Measurements from ENCODE around the gene TLCD2.

- TF ChIP-seq, protein P1, sequence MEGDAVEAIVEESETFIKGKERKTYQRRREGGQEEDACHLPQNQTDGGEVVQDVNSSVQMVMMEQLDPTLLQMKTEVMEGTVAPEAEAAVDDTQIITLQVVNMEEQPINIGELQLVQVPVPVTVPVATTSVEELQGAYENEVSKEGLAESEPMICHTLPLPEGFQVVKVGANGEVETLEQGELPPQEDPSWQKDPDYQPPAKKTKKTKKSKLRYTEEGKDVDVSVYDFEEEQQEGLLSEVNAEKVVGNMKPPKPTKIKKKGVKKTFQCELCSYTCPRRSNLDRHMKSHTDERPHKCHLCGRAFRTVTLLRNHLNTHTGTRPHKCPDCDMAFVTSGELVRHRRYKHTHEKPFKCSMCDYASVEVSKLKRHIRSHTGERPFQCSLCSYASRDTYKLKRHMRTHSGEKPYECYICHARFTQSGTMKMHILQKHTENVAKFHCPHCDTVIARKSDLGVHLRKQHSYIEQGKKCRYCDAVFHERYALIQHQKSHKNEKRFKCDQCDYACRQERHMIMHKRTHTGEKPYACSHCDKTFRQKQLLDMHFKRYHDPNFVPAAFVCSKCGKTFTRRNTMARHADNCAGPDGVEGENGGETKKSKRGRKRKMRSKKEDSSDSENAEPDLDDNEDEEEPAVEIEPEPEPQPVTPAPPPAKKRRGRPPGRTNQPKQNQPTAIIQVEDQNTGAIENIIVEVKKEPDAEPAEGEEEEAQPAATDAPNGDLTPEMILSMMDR (IDR thresholded peaks at IDR 0.05; ENCODE audit: low read length): no peak
- no peak for TF ChIP-seq EZH2 (optimal IDR thresholded peaks at IDR 0.05; ENCODE audit: low read depth, low read length)
These were observed 45.7 kb upstream of the TLCD2 start for GRCh38 chr17:1755827-1756262.

All from MM.1S (cell line).